GM12878 (cell line): ENCODE measurements around the gene PTPRD. TPM values are rescaled to one million over a fixed set of nuclear protein-coding genes. Genes with fewer than 3 reads are reported as not detected.

Experiments
- ATAC-seq: fragments of 200-7000 bp; cut with Tn5 transposase; 3 replicates; pipeline ENCODE4 v1.9.1; 2020; ENCODE audit warnings: mild to moderate bottlenecking, moderate library complexity
- BruUV-seq: library from RNA; stranded (reverse); fragments of 400-500 nt; replicated peaks from 2 replicates; lab custom pipeline; 2021; lab: Mats Ljungman, UMichigan
- CTCF ChIA-PET: fragments of 300-600 bp; sonication (Branson Sonifier 250); formaldehyde crosslinking; extraction: SDS; loops from one replicate; lab custom pipeline; 2021; ENCODE audit warnings: inconsistent platforms; lab: Yijun Ruan, JAX
- POLR2A ChIA-PET: fragments of 350-600 bp; formaldehyde crosslinking; extraction: SDS; loops from one replicate; lab custom pipeline; 2021; ENCODE audit warnings: inconsistent platforms; lab: Charles Lee
- RAD21 ChIA-PET: fragments of 300-600 bp; sonication (Branson Sonifier 250); formaldehyde crosslinking; loops from one replicate; lab custom pipeline; 2023; ENCODE audit warnings: antibody characterized with exemption; ENCODE audit not compliant: unreplicated experiment; lab: Charles Lee
- SMC1A ChIA-PET: fragments of 300-600 bp; sonication (Branson Sonifier 250); formaldehyde crosslinking; loops from one replicate; lab custom pipeline; 2023; ENCODE audit not compliant: unreplicated experiment, uncharacterized antibody; lab: Charles Lee
- DNase-seq: peaks from one replicate; pipeline ENCODE4 v3.0.0-alpha.2; 2011; ENCODE audit warnings: low read depth, low spot score
- FAIRE-seq: peaks from 3 replicates; lab custom pipeline; 2011; peaks lifted over from hg19 to GRCh38; lab: Jason Lieb, UNC
- H2AFZ ChIP-seq: 2 replicates; pipeline ENCODE4 v1.6.0; 2011; ENCODE audit warnings: low read depth, low read length, control low read depth; ENCODE audit not compliant: control insufficient read depth
- H3K27ac ChIP-seq: 2 replicates; pipeline ENCODE4 v1.5.1; 2011; ENCODE audit warnings: control low read depth; ENCODE audit not compliant: control insufficient read depth, insufficient read depth
- H3K27me3 ChIP-seq, 2 experiments: replicated peaks in 1 of 2; 2 replicates each; pipeline versions ENCODE4 v1.6.0 to v1.6.1; 2011; ENCODE audit warnings: low read length in 1 of 2; ENCODE audit not compliant: control insufficient read depth in 2 of 2, insufficient read depth in 2 of 2
- H3K36me3 ChIP-seq, 2 experiments: 2 replicates each; pipeline ENCODE4 v1.5.1; 2011; ENCODE audit warnings: low read length in 1 of 2; ENCODE audit not compliant: control insufficient read depth in 2 of 2, insufficient read depth in 2 of 2
- H3K4me1 ChIP-seq: 2 replicates; pipeline ENCODE4 v1.6.1; 2011; ENCODE audit warnings: mild to moderate bottlenecking, low read length, moderate library complexity, mixed read lengths; ENCODE audit not compliant: control insufficient read depth, insufficient read depth
- H3K4me2 ChIP-seq: 2 replicates; pipeline ENCODE4 v1.6.0; 2011; ENCODE audit warnings: control low read depth; ENCODE audit not compliant: control insufficient read depth, insufficient read depth
- H3K4me3 ChIP-seq: fragments of 200-600 bp; sonication (generic); 2 replicates; pipeline ENCODE4 v1.5.1; 2016
- H3K79me2 ChIP-seq: 2 replicates; pipeline ENCODE4 v1.6.0; 2011; ENCODE audit warnings: low read length; ENCODE audit not compliant: control insufficient read depth, insufficient read depth
- H3K9ac ChIP-seq: 2 replicates; pipeline ENCODE4 v1.8.0; 2011; ENCODE audit warnings: low read length, control low read depth, mixed read lengths; ENCODE audit not compliant: control insufficient read depth, insufficient read depth
- H3K9me3 ChIP-seq: replicated peaks from 3 replicates; pipeline ENCODE4 v1.5.1; 2011; ENCODE audit warnings: mild to moderate bottlenecking, low read length; ENCODE audit not compliant: control insufficient read depth, insufficient read depth
- H4K20me1 ChIP-seq: 2 replicates; pipeline ENCODE4 v1.6.0; 2011; ENCODE audit not compliant: control insufficient read depth, insufficient read depth
- BHLHE40 ChIP-seq, 2 experiments: fragments of 450-650 bp in 1 of 2; IDR thresholded peaks; 2 replicates each; pipeline ENCODE4 v1.6.1; 2011 to 2017; ENCODE audit warnings: low read depth in 2 of 2, borderline replicate concordance in 1 of 2, improper control_type of control experiment in 1 of 2, low read length in 1 of 2, mild to moderate bottlenecking in 1 of 2
- CEBPB ChIP-seq, 2 experiments: fragments of 150-350 bp in 1 of 2; IDR thresholded peaks; 2 replicates each; pipeline ENCODE4 v1.6.1; 2012 to 2014; ENCODE audit warnings: low read depth in 2 of 2, low read length in 2 of 2, borderline replicate concordance in 1 of 2, inconsistent platforms in 1 of 2
- RBBP5 ChIP-seq: fragments of 200-600 bp; sonication (generic); conservative IDR thresholded peaks from 2 replicates; pipeline ENCODE4 v1.6.1; 2016
- RFX5 ChIP-seq: IDR thresholded peaks from 2 replicates; pipeline ENCODE4 v1.6.1; 2011; ENCODE audit warnings: low read depth, low read length, improper control_type of control experiment
- SIX5 ChIP-seq: IDR thresholded peaks from 2 replicates; pipeline ENCODE4 v1.6.1; 2011; ENCODE audit warnings: mild to moderate bottlenecking, low read depth, low read length, moderate library complexity; ENCODE audit not compliant: severe bottlenecking
- SP1 ChIP-seq: IDR thresholded peaks from one replicate; pipeline ENCODE4 v1.6.1; 2011; ENCODE audit warnings: low read depth, low read length
- ZNF24 ChIP-seq: fragments of 450-650 bp; IDR thresholded peaks from 2 replicates; pipeline ENCODE4 v1.6.1; 2017; ENCODE audit warnings: antibody characterized with exemption, mild to moderate bottlenecking
- WGBS: methylation state at CpG from one replicate; pipeline ENCODE4 v1.1.6; 2016; ENCODE audit warnings: low lambda C conversion rate; ENCODE audit not compliant: insufficient replicate concordance, insufficient coverage; ENCODE audit errors: missing lambda C conversion rate; 5-methylcytosine and 5-hydroxymethylcytosine counted together
- in situ Hi-C: fragments of 300-500 bp; cut with MboI; formaldehyde crosslinking; loops from 9 replicates; pipeline ENCODE4 v1.14.3; 2018; ENCODE audit warnings: mixed read lengths
- intact Hi-C: fragments of 100-400 bp; cut with micrococcal nuclease; formaldehyde crosslinking; loops from one replicate; pipeline ENCODE4 v1.14.2; 2022; ENCODE audit not compliant: unreplicated experiment
- polyA plus RNA-seq, 11 experiments: library from polyadenylated mRNA; depleted of rRNA in 4 of 11; unstranded in 6 of 11; stranded (reverse) in 5 of 11; fragments of >200 nt; fragmentation: Nextera tagmentation in 4 of 11; fragmentation: Illumina TruSeq in 1 of 11; extraction: Ambion mirVana in 4 of 11; extraction: Trizol in 1 of 11; gene quantifications; 1 replicate in 1 of 11; 2 replicates in 10 of 11; pipeline versions ENCODE4 v1.2.1 to v1.2.3, GENCODE V29; 2011 to 2016; ENCODE audit warnings: inconsistent platforms in 2 of 11, missing spikeins in 2 of 11, low read depth in 1 of 11
- total RNA-seq, 4 experiments: library from RNA; depleted of rRNA in 3 of 4; stranded (reverse); fragments of >200 nt in 3 of 4; fragmentation: Illumina TruSeq in 1 of 4; extraction: Trizol in 1 of 4; gene quantifications; 2 replicates each; pipeline versions ENCODE4 v1.2.1 to v1.2.3, GENCODE V29; 2013 to 2021
- TF ChIP-seq, protein P1 (sequence below): fragments of 450-650 bp; formaldehyde crosslinking; IDR thresholded peaks from 2 replicates; pipeline ENCODE4 v1.4.0; 2020; ENCODE audit warnings: mild to moderate bottlenecking, moderate library complexity
- TF ChIP-seq, protein P2 (sequence below): IDR thresholded peaks from 2 replicates; pipeline ENCODE4 v1.6.1; 2011; ENCODE audit warnings: low read depth, mild to moderate bottlenecking, low read length, moderate library complexity, borderline replicate concordance; ENCODE audit errors: extremely low read depth

The PTPRD gene
- total and polyA plus RNA-seq, 10 of the 15 experiments (the other 5 are each of a cell fraction or from before 2014, with no cell fraction given) = under 0.01 to 0.05 (median 0.01) TPM; not detected in 7

DNA sequence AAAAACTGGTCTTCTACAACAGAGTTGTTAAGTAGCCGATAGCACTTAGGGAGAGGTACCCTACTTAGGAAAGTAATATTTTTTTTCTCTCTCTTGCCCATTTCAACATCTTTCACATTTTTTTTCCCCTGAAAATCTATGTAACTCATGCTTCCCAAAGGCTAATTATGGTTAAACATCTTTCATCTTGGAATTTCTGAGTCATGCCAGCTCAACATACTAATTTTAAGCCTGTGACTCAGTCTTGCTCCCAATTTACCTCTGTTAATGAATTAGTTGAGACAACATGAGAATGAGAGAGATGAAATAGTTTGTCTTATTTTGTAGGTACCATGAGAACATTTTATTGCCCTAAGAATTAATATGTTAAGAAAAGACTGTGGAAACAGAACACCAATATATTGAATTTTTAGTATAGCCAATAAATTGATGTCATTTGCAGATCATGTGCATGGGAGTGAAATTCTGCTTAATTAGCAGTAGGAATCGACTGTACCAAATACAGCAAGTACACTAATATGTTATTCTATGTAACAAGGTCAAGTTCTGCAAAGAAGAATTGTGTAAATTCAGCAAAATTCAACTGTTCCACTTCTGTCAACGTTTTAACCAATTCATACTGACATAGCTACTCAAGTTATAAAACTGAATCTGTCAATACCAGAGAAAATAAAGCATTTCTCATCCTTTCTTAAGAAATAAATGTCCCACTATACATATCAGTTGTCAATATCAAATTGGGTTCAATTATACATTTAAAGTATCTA, 550.0 kb downstream of the PTPRD start (continued):
- TF ChIP-seq SP1 = no peak
- TF ChIP-seq ZNF24 = no peak
- no peak for TF ChIP-seq RFX5
- TF ChIP-seq, protein P1, sequence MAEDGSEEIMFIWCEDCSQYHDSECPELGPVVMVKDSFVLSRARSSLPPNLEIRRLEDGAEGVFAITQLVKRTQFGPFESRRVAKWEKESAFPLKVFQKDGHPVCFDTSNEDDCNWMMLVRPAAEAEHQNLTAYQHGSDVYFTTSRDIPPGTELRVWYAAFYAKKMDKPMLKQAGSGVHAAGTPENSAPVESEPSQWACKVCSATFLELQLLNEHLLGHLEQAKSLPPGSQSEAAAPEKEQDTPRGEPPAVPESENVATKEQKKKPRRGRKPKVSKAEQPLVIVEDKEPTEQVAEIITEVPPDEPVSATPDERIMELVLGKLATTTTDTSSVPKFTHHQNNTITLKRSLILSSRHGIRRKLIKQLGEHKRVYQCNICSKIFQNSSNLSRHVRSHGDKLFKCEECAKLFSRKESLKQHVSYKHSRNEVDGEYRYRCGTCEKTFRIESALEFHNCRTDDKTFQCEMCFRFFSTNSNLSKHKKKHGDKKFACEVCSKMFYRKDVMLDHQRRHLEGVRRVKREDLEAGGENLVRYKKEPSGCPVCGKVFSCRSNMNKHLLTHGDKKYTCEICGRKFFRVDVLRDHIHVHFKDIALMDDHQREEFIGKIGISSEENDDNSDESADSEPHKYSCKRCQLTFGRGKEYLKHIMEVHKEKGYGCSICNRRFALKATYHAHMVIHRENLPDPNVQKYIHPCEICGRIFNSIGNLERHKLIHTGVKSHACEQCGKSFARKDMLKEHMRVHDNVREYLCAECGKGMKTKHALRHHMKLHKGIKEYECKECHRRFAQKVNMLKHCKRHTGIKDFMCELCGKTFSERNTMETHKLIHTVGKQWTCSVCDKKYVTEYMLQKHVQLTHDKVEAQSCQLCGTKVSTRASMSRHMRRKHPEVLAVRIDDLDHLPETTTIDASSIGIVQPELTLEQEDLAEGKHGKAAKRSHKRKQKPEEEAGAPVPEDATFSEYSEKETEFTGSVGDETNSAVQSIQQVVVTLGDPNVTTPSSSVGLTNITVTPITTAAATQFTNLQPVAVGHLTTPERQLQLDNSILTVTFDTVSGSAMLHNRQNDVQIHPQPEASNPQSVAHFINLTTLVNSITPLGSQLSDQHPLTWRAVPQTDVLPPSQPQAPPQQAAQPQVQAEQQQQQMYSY (CRISPR knock-in tag) = no peak
- no peak for TF ChIP-seq RBBP5
- TF ChIP-seq, protein P2, sequence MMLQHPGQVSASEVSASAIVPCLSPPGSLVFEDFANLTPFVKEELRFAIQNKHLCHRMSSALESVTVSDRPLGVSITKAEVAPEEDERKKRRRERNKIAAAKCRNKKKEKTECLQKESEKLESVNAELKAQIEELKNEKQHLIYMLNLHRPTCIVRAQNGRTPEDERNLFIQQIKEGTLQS = no peak

DNA sequence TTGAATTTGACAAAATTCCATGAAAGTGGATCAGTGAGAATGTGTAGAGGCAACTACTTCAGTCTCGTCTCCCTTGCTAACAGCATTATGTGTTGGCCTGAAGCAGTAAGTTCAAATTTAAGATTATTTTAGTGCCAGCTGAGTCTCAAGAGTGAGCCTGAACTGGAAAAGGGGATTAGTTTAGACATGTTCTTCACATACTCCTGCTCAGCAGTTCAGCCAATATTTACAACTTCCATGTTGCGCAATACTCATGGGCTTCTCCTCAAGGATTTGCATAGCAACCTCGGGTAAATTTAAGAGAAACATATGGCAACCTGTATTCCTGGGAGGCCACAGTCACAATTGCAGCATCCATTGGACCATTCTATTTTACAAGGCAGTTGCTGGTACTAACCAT, 553.8 kb downstream of the PTPRD start:
- H3K4me3 ChIP-seq = no peak overlapping the region
- H3K4me1 ChIP-seq = no peaks in the 10 kb centered on the region
- POLR2A ChIA-PET = no interaction called here
- ATAC-seq (no peak), FAIRE-seq (no peak), DNase-seq (no peak)
- H3K27ac ChIP-seq = no peak overlapping the region
- no peaks in the 10 kb centered on the region for H3K36me3 ChIP-seq
- H3K9me3 ChIP-seq = no peaks in the 10 kb centered on the region
- in situ Hi-C loops = no loop called here
- no peak overlapping the region for H3K9ac ChIP-seq
- SMC1A ChIA-PET = interaction anchor here (1.5 kb wide), 1 partner anchor 210 kb away, joined by 9 read pairs; no protein-coding TSS in a partner anchor
- CTCF ChIA-PET = interaction anchor here (0.9 to 4.5 kb wide), 8 partner anchors 11 to 797 kb away, joined by 3 to 30 read pairs (median 4); no protein-coding TSS in a partner anchor
- no peaks in the 10 kb centered on the region for H4K20me1 ChIP-seq
- WGBS = 34% methylated on average over 3 of the region's 3 CpGs
- no peaks in the 10 kb centered on the region for H3K27me3 ChIP-seq
- no peak for TF ChIP-seq SIX5
- TF ChIP-seq BHLHE40 (IDR thresholded peaks at IDR 0.05; ENCODE audit: borderline replicate concordance in 1 of 2, low read depth in 2 of 2, low read length in 1 of 2) = no peak
- peak in 1 of 2 experiments; percentile 32; a peak in 1 of 4 replicates for TF ChIP-seq CEBPB (IDR thresholded peaks at IDR 0.05; ENCODE audit: borderline replicate concordance in 1 of 2, low read depth in 2 of 2, low read length in 2 of 2)
- BruUV-seq = no TSS peak
- H3K79me2 ChIP-seq = no peaks in the 10 kb centered on the region
- RAD21 ChIA-PET = interaction anchor here (0.9 to 1.4 kb wide), 2 partner anchors 210 to 215 kb away, joined by 3 to 5 read pairs; no protein-coding TSS in a partner anchor
- no peak overlapping the region for H2AFZ ChIP-seq
- H3K4me2 ChIP-seq = no peak overlapping the region
- intact Hi-C loops = no loop called here
